A673 (cell line): Measurements from ENCODE around the gene CHCHD6. TPM values are rescaled to one million over a fixed set of nuclear protein-coding genes. Genes with fewer than 3 reads are reported as not detected.

ENCODE experiments used
- BruUV-seq: library from RNA; stranded (reverse); fragments of 400-500 nt; replicated peaks from 2 replicates; lab custom pipeline; 2021; lab: Mats Ljungman, UMichigan
- CTCF ChIA-PET: fragments of 300-600 bp; sonication (Branson Sonifier 250); formaldehyde crosslinking; loops from one replicate; lab custom pipeline; 2022; ENCODE audit warnings: antibody characterized with exemption; lab: Charles Lee
- POLR2A ChIA-PET: fragments of 300-600 bp; sonication (Branson Sonifier 250); formaldehyde crosslinking; loops from one replicate; lab custom pipeline; 2022; ENCODE audit warnings: antibody characterized with exemption; ENCODE audit not compliant: low non-redundant PET; lab: Charles Lee
- DNase-seq: peaks from one replicate; pipeline ENCODE4 v3.0.0-alpha.2; 2015; ENCODE audit warnings: low spot score
- H3K27ac ChIP-seq: fragments of 200-600 bp; sonication (generic); 2 replicates; pipeline ENCODE4 v1.5.1; 2016; ENCODE audit warnings: mixed run types, low read depth, mild to moderate bottlenecking, mixed read lengths, antibody characterized with exemption, low read length; ENCODE audit not compliant: poor library complexity, severe bottlenecking
- H3K27me3 ChIP-seq: fragments of 200-600 bp; sonication (generic); replicated peaks from 2 replicates; pipeline ENCODE4 v1.6.1; 2017; ENCODE audit warnings: mixed run types, low read depth, mild to moderate bottlenecking, mixed read lengths, antibody characterized with exemption, low read length; ENCODE audit not compliant: insufficient read depth, poor library complexity
- H3K36me3 ChIP-seq: fragments of 200-600 bp; sonication (generic); 2 replicates; pipeline ENCODE4 v1.6.1; 2016; ENCODE audit warnings: mixed run types, mild to moderate bottlenecking, mixed read lengths, antibody characterized with exemption, low read length; ENCODE audit not compliant: insufficient read depth, poor library complexity, severe bottlenecking
- H3K4me1 ChIP-seq: fragments of 200-600 bp; sonication (generic); 2 replicates; pipeline ENCODE4 v1.6.1; 2017; ENCODE audit warnings: mixed run types, mild to moderate bottlenecking, mixed read lengths, antibody characterized with exemption, low read length; ENCODE audit not compliant: insufficient read depth, poor library complexity, severe bottlenecking
- H3K4me3 ChIP-seq: fragments of 200-600 bp; sonication (generic); 2 replicates; pipeline ENCODE4 v1.5.1; 2016; ENCODE audit warnings: low read depth, mixed run types, mild to moderate bottlenecking, mixed read lengths, low read length; ENCODE audit not compliant: poor library complexity, severe bottlenecking
- H3K9me3 ChIP-seq: fragments of 200-600 bp; sonication (generic); 2 replicates; pipeline ENCODE4 v1.6.1; 2016; ENCODE audit warnings: mixed run types, low read depth, mild to moderate bottlenecking, mixed read lengths, antibody characterized with exemption, low read length; ENCODE audit not compliant: poor library complexity, severe bottlenecking
- CTCF ChIP-seq: fragments of 300-800, 200-600 bp; sonication (generic); conservative IDR thresholded peaks from 2 replicates; pipeline ENCODE4 v1.5.1; 2017; ENCODE audit warnings: low read depth, mild to moderate bottlenecking, antibody characterized with exemption, low read length, moderate library complexity, mixed read lengths
- EZH2 ChIP-seq: fragments of 200-600 bp; sonication (generic); IDR thresholded peaks from 2 replicates; pipeline ENCODE4 v1.6.1; 2017; ENCODE audit warnings: borderline replicate concordance, low read depth, mild to moderate bottlenecking, mixed read lengths, antibody characterized with exemption, low read length; ENCODE audit not compliant: poor library complexity, severe bottlenecking
- intact Hi-C: fragments of 100-400 bp; cut with micrococcal nuclease; formaldehyde crosslinking; loops from one replicate; pipeline ENCODE4 v1.10.0; 2022; ENCODE audit not compliant: unreplicated experiment
- total RNA-seq: library from RNA; stranded (reverse); gene quantifications from 2 replicates; pipeline ENCODE4 v1.2.3, GENCODE V29; 2021

The CHCHD6 gene
- total RNA-seq, 1 experiment from 2014 or later = 23.3 TPM

GRCh38 chr3:126665959-126666657, 37.9 kb upstream of the CHCHD6 start:
- intact Hi-C loops = no loop called here
- Histone ChIP-seq H3K27me3 (peaks cover 23% of the 10 kb centered on the region), H3K36me3 (no peaks in the 10 kb centered on the region), H3K4me1 (no peaks in the 10 kb centered on the region), H3K27ac (no peak overlapping the region), H3K9me3 (peaks cover 5% of the 10 kb centered on the region), H3K4me3 (no peak overlapping the region)
- no peak for TF ChIP-seq CTCF
- TF ChIP-seq EZH2 = no peak
- DNase-seq = no peak
- POLR2A ChIA-PET = no interaction called here
- BruUV-seq = no TSS peak
- CTCF ChIA-PET = no interaction called here

- Histone ChIP-seq H3K4me3 (no peak overlapping the region), H3K27ac (no peak overlapping the region), H3K27me3 (peaks cover 16% of the 10 kb centered on the region), H3K9me3 (no peaks in the 10 kb centered on the region), H3K4me1 (no peaks in the 10 kb centered on the region), H3K36me3 (no peaks in the 10 kb centered on the region)
- intact Hi-C loops = no loop called here
- ChIA-PET CTCF (no interaction called here), POLR2A (no interaction called here)
- no peak for DNase-seq
- TF ChIP-seq EZH2 (no peak), CTCF (no peak)
- BruUV-seq = no TSS peak
Observed at GRCh38 chr3:126666658-126667528, 37.1 kb upstream of the CHCHD6 start.

- CTCF ChIA-PET = no interaction called here
Observed at GRCh38 chr3:126667631-126668449, 36.2 kb upstream of the CHCHD6 start.

More at GRCh38 chr3:126667631-126668449, 36.2 kb upstream of the CHCHD6 start:
- no TSS peak for BruUV-seq
- Histone ChIP-seq H3K36me3 (no peaks in the 10 kb centered on the region), H3K9me3 (no peaks in the 10 kb centered on the region), H3K27ac (no peak overlapping the region), H3K27me3 (peaks cover 6% of the 10 kb centered on the region), H3K4me1 (no peaks in the 10 kb centered on the region), H3K4me3 (no peak overlapping the region)
- intact Hi-C loops = no loop called here
- DNase-seq = no peak
- POLR2A ChIA-PET = interaction anchor here (0.6 kb wide), 1 partner anchor 710 kb away, joined by 3 read pairs; no protein-coding TSS in a partner anchor
- TF ChIP-seq EZH2 (no peak), CTCF (no peak)
